Aorta (tissue), 5 donors: ENCODE results near the gene ZDHHC16. TPM values are rescaled to one million over a fixed set of nuclear protein-coding genes. Genes with fewer than 3 reads are reported as not detected.
"Not testable (repeated sequence)": the region's sequence is repeated elsewhere in the genome, so short reads cannot be mapped to it uniquely, and the experiment has no call there.

Source experiments
- ATAC-seq: fragments of 200-7000 bp; cut with Tn5 transposase; one replicate; pipeline ENCODE4 v1.9.1; 2022; ENCODE audit warnings: moderate library complexity; ENCODE audit not compliant: low FRiP score
- DNase-seq, 2 donors: peaks; one replicate each; pipeline ENCODE4 v3.0.0-alpha.2; 2020
- H3K27ac ChIP-seq, 2 donors: one replicate each; pipeline ENCODE4 v1.5.1; 2013; ENCODE audit warnings: low read length in 2 of 2, mild to moderate bottlenecking in 2 of 2, moderate library complexity in 2 of 2, control low read depth in 1 of 2, inconsistent platforms in 1 of 2, low read depth in 1 of 2
- H3K27me3 ChIP-seq, 2 donors: one replicate each; pipeline ENCODE4 v1.6.1; 2013; ENCODE audit warnings: control low read depth in 1 of 2, low read length in 1 of 2, mild to moderate bottlenecking in 1 of 2, moderate library complexity in 1 of 2; ENCODE audit not compliant: insufficient read depth in 2 of 2, control insufficient read depth in 1 of 2
- H3K36me3 ChIP-seq, 2 donors: one replicate each; pipeline ENCODE4 v1.6.1; 2013; ENCODE audit warnings: control low read depth in 1 of 2, low read length in 1 of 2, mild to moderate bottlenecking in 1 of 2; ENCODE audit not compliant: insufficient read depth in 2 of 2, control insufficient read depth in 1 of 2
- H3K4me1 ChIP-seq, 2 donors: one replicate each; pipeline ENCODE4 v1.6.1; 2013; ENCODE audit warnings: low read length in 2 of 2, control low read depth in 1 of 2, mild to moderate bottlenecking in 1 of 2, moderate library complexity in 1 of 2; ENCODE audit not compliant: insufficient read depth in 2 of 2, control insufficient read depth in 1 of 2
- H3K4me3 ChIP-seq, 2 donors: one replicate each; pipeline ENCODE4 v1.5.1; 2013; ENCODE audit warnings: low read length in 2 of 2, control low read depth in 1 of 2, mild to moderate bottlenecking in 1 of 2
- H3K9me3 ChIP-seq: one replicate; pipeline ENCODE4 v1.6.1; 2013; ENCODE audit warnings: mild to moderate bottlenecking, low read length; ENCODE audit not compliant: control insufficient read depth
- WGBS, 2 donors: extraction: QIAGEN DNeasy Blood & Tissue Kit; methylation state at CpG; one replicate each; pipeline ENCODE4 v1.1.7; 2013; 5-methylcytosine and 5-hydroxymethylcytosine counted together
- intact Hi-C, 2 donors: fragments of 100-400 bp; cut with DNase I; formaldehyde crosslinking; loops; one replicate each; pipeline versions ENCODE4 v1.14.2 to v1.15.0; 2022
- polyA plus RNA-seq, 2 donors: library from polyadenylated mRNA; stranded (reverse); fragments of 200-250 nt; gene quantifications; one replicate each; pipeline ENCODE4 v1.2.3, GENCODE V29; 2013
- total RNA-seq, 2 donors: library from RNA; stranded (reverse); fragmentation: NEBNext Ultra II Directional; extraction: Animal tissue kit (Norgen Biotek cat#: 25700); gene quantifications; one replicate each; pipeline ENCODE4 v1.2.1, GENCODE V29; 2021
- donor health status: healthy with polysubstance abuse.
- donor health status: Bipolar disorder and iron deficiency.
- donor health status: DM: no; HTN: no; CAD: no.
- donor health status: DM: no; HTN: no; CAD: no.
- donor health status: DM: yes; HTN: yes; CAD: no.

ZDHHC16 gene
- total and polyA plus RNA-seq, 4 donors: 17.8 to 35.6 (median 28.7) TPM

DNA sequence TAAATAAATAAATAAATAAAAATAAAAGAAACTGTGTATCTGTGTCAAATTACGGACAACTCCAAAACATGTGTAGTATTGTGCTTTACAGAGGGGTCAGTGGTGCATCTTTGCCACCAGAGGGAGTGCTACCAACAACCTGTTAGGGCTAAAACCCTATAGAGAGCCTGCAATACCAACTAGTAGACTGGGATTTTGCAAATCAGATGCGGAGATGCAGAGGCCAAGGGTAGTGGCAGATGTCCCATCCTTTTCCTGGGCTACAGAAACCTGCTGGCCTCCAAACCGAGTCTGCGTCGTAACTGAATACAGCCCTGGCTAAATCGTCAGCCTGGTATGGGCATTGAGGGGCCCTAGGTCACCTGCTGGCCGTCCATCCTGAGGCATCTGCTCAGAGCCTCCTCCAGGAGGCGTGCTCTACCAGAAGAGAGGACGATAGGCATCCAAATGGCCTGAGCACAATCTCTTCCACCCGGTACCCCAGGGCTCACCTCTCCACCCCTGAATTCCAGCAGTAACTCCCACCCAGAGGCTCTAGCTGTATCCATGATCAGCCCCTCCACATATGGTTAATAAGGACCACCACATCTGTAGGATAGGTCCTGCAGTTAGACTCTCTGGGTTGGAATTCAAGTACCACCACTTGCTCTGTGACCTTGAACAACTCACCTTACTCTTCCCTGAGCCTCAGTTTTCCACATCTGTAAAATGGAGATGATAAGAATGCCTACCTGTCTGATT lies 38.6 kb upstream of the ZDHHC16 start:
- peak; percentile 85 for ATAC-seq
- no peaks in the 10 kb centered on the region for H3K4me1 ChIP-seq
- DNase-seq: no peak
- no peak overlapping the region for H3K4me3 ChIP-seq
- H3K27ac ChIP-seq: no peak overlapping the region
- intact Hi-C loops: no loop called here
- no peaks in the 10 kb centered on the region for H3K27me3 ChIP-seq
- 5 to 6% methylated on average over 10 of the region's 10 CpGs for WGBS, 2 donors
- H3K36me3 ChIP-seq: no peaks in the 10 kb centered on the region
- no peaks in the 10 kb centered on the region for H3K9me3 ChIP-seq

DNA sequence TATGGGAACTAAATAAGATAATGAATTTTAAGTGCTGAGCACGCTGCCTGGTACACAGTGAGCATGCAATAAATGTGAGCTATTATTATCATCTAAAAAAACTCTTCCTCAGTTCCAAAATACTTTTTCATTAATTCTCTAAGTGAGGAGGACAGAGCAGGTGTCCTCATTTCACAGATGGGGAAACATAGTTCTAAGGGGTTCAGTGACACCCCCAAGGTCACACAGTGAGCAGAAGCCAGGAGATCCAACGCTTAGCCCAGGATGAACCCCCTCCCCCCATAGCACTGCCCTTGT lies 38.1 kb upstream of the ZDHHC16 start:
- no peak for DNase-seq
- no peaks in the 10 kb centered on the region for H3K4me1 ChIP-seq
- no peak overlapping the region for H3K27ac ChIP-seq
- H3K27me3 ChIP-seq: no peaks in the 10 kb centered on the region
- intact Hi-C loops: no loop called here
- no peak for ATAC-seq
- no peaks in the 10 kb centered on the region for H3K36me3 ChIP-seq
- H3K4me3 ChIP-seq: no peak overlapping the region
- 85 to 87% methylated on average over 2 of the region's 2 CpGs for WGBS, 2 donors
- H3K9me3 ChIP-seq: no peaks in the 10 kb centered on the region

GRCh38 chr10:97408496-97408992 lies 37.4 kb upstream of the ZDHHC16 start:
- 82 to 85% methylated on average over 10 of the region's 10 CpGs for WGBS, 2 donors
- DNase-seq: no peak
- Histone ChIP-seq H3K36me3 (no peaks in the 10 kb centered on the region), H3K27ac (no peak overlapping the region), H3K4me3 (no peak overlapping the region), H3K9me3 (no peaks in the 10 kb centered on the region), H3K27me3 (no peaks in the 10 kb centered on the region), H3K4me1 (no peaks in the 10 kb centered on the region)
- no peak for ATAC-seq
- intact Hi-C loops: no loop called here

DNA sequence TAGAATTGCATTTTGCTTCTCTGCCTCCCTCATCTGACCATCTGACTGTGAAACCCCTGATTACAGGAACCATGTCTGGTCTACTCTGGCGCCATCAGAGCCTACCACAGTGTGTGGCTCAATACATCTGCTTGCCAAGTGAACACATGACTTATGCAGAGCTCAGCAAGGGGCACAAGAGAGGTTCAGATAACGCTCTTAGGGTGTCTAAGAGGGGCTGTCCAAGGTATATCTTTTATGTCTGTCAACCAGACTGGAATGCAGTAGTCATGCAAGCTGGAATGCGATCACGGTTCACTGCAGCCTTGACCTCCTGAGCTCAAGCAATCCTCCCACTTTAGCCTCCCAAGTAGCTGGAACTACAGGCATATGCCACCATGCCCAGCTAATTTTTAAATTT lies 34.6 kb upstream of the ZDHHC16 start:
- Histone ChIP-seq H3K4me3 (no peak overlapping the region), H3K4me1 (no peaks in the 10 kb centered on the region), H3K9me3 (no peaks in the 10 kb centered on the region), H3K27me3 (no peaks in the 10 kb centered on the region), H3K36me3 (no peaks in the 10 kb centered on the region), H3K27ac (no peak overlapping the region)
- no peak for ATAC-seq
- no peak for DNase-seq
- intact Hi-C loops: no loop called here
- 52 to 65% methylated on average over 4 of the region's 4 CpGs for WGBS, 2 donors

GRCh38 chr10:97412891-97413304 lies 33.1 kb upstream of the ZDHHC16 start:
- WGBS, 2 donors: 90 to 94% methylated on average over 10 of the region's 10 CpGs
- Histone ChIP-seq H3K4me1 (no peaks in the 10 kb centered on the region), H3K36me3 (no peaks in the 10 kb centered on the region), H3K27ac (no peak overlapping the region), H3K4me3 (no peak overlapping the region), H3K27me3 (no peaks in the 10 kb centered on the region), H3K9me3 (no peaks in the 10 kb centered on the region)
- ATAC-seq: no peak
- no peak for DNase-seq
- intact Hi-C loops: no loop called here

GRCh38 chr10:97416565-97416964 lies 29.4 kb upstream of the ZDHHC16 start:
- no peaks in the 10 kb centered on the region for H3K36me3 ChIP-seq
- H3K4me1 ChIP-seq: no peaks in the 10 kb centered on the region
- no peaks in the 10 kb centered on the region for H3K9me3 ChIP-seq
- intact Hi-C loops: no loop called here
- no peaks in the 10 kb centered on the region for H3K27me3 ChIP-seq
- DNase-seq: no peak
- no peak overlapping the region for H3K4me3 ChIP-seq
- 88 to 90% methylated on average over 6 of the region's 6 CpGs for WGBS, 2 donors
- no peak for ATAC-seq
- no peak overlapping the region for H3K27ac ChIP-seq

- not testable (repeated sequence) for H3K27me3 ChIP-seq, H3K4me1 ChIP-seq
Observed at GRCh38 chr10:97423757-97424098, 22.2 kb upstream of the ZDHHC16 start.

GRCh38 chr10:97425964-97426775 lies 19.8 kb upstream of the ZDHHC16 start, which contains the start of gene PGAM1:
Gene PGAM1 (plus strand): TSS chr10:97426191. CDS start chr10:97426308, 117 bp downstream.
- Histone ChIP-seq H3K27me3 (no peaks in the 10 kb centered on the region), H3K27ac (peak within 1 kb of the TSS in 1 of 2 donors; percentile 64), H3K4me1 (peaks cover 0 to 6% of the 10 kb centered on the region in 2 donors), H3K4me3 (peak within 1 kb of the TSS; percentile 30 to 76), H3K9me3 (no peaks in the 10 kb centered on the region), H3K36me3 (peaks cover 0 to 1% of the 10 kb centered on the region in 2 donors)
- peak; percentile 98 for ATAC-seq
- WGBS, 2 donors: 0 to 2% methylated on average over 53 to 90 of the region's 90 CpGs
- DNase-seq: peak; percentile 97 to 98
- intact Hi-C loops: loop anchor here in 1 of 2 donors (2.0 kb wide), 1 partner anchor 19 kb away; no protein-coding TSS in a partner anchor

More at GRCh38 chr10:97423757-97424098, 22.2 kb upstream of the ZDHHC16 start:
- H3K36me3 ChIP-seq, H3K9me3 ChIP-seq, intact Hi-C loops, DNase-seq, ATAC-seq, H3K27ac ChIP-seq, H3K4me3 ChIP-seq: not testable (repeated sequence)
- 76 to 77% methylated on average over 8 of the region's 8 CpGs for WGBS, 2 donors
